Jurkat, Clone E6-1 (cell line): ENCODE measurements around the gene CFAP70.
"Not testable (repeated sequence)": the region's sequence is repeated elsewhere in the genome, so short reads cannot be mapped to it uniquely, and the experiment has no call there.

Experiments
- DNase-seq: peaks from one replicate; pipeline ENCODE4 v3.0.0-alpha.2; 2011; ENCODE audit warnings: low read depth, low spot score
- H3K4me3 ChIP-seq: 2 replicates; pipeline ENCODE4 v1.5.1; 2011; ENCODE audit warnings: mild to moderate bottlenecking, low read length, control low read depth, moderate library complexity

Gene CFAP70

GRCh38 chr10:73262880-73263555 lies 95.6 kb downstream of the CFAP70 start:
- H3K4me3 ChIP-seq, result no peak overlapping the region
- DNase-seq, result no peak

- no peak overlapping the region for H3K4me3 ChIP-seq
- no peak for DNase-seq
Observed at GRCh38 chr10:73262105-73262730, 96.4 kb downstream of the CFAP70 start.

- H3K4me3 ChIP-seq, result no peak overlapping the region
- DNase-seq, result no peak
Observed at GRCh38 chr10:73261362-73261995, 97.2 kb downstream of the CFAP70 start.

- DNase-seq, H3K4me3 ChIP-seq: not testable (repeated sequence)
Observed at GRCh38 chr10:73258612-73259011, 100.1 kb downstream of the CFAP70 start.

- H3K4me3 ChIP-seq, result peak overlapping the region; percentile 100
- DNase-seq, result no peak
Observed at GRCh38 chr10:73253225-73253555, 105.5 kb downstream of the CFAP70 start.

- H3K4me3 ChIP-seq, result peak within 1 kb of the TSS; percentile 100
- peak; percentile 96 for DNase-seq
Observed at GRCh38 chr10:73252445-73253224, 106.0 kb downstream of the CFAP70 start, which contains the start of gene MRPS16. Gene MRPS16, minus strand, starts transcription at chr10:73252644. Its CDS starts 162 bp downstream, at chr10:73252482.

- peak overlapping the region; percentile 100 for H3K4me3 ChIP-seq
- DNase-seq, result no peak
Observed at GRCh38 chr10:73251683-73252444, 106.8 kb downstream of the CFAP70 start.

GRCh38 chr10:73248259-73248724 lies 110.4 kb downstream of the CFAP70 start:
- H3K4me3 ChIP-seq, result no peak overlapping the region
- no peak for DNase-seq

- H3K4me3 ChIP-seq, result peak overlapping the region; percentile 92
- no peak for DNase-seq
Observed at GRCh38 chr10:73247509-73248258, 111.0 kb downstream of the CFAP70 start.

- H3K4me3 ChIP-seq, result peak within 1 kb of the TSS; percentile 92
- DNase-seq, result peak; percentile 95
Observed at GRCh38 chr10:73246646-73247508, 111.8 kb downstream of the CFAP70 start, which contains the start of gene DNAJC9. Gene DNAJC9, minus strand, starts transcription at chr10:73247255. Its CDS starts 66 bp downstream, at chr10:73247189.

GRCh38 chr10:73246322-73246645 lies 112.4 kb downstream of the CFAP70 start:
- peak overlapping the region; percentile 92 for H3K4me3 ChIP-seq
- no peak for DNase-seq

GRCh38 chr10:73244866-73245477 lies 113.7 kb downstream of the CFAP70 start:
- peak overlapping the region; percentile 92 for H3K4me3 ChIP-seq
- DNase-seq, result peak; percentile 90

GRCh38 chr10:73239908-73240307 lies 118.8 kb downstream of the CFAP70 start:
- DNase-seq, result no peak

GRCh38 chr10:73238990-73239566 lies 119.6 kb downstream of the CFAP70 start:
- DNase-seq, result no peak

More at GRCh38 chr10:73239908-73240307, 118.8 kb downstream of the CFAP70 start:
- H3K4me3 ChIP-seq, result no peak overlapping the region

GRCh38 chr10:73234695-73235094 lies 124.0 kb downstream of the CFAP70 start:
- H3K4me3 ChIP-seq, result no peak overlapping the region
- DNase-seq, result no peak

More at GRCh38 chr10:73238990-73239566, 119.6 kb downstream of the CFAP70 start:
- H3K4me3 ChIP-seq, result no peak overlapping the region

GRCh38 chr10:73233883-73234282 lies 124.8 kb downstream of the CFAP70 start:
- H3K4me3 ChIP-seq, result no peak overlapping the region
- DNase-seq, result no peak
